Stomach (tissue), 4 donors: Measurements from ENCODE around the gene OSM.

Experiments
- POLR2A ChIP-seq, 4 donors: fragments of 450-650 bp; IDR thresholded peaks; one replicate each; pipeline ENCODE4 v1.6.1; 2016; ENCODE audit warnings: antibody characterized with exemption in 4 of 4, control low read depth in 2 of 4, mild to moderate bottlenecking in 1 of 4, moderate library complexity in 1 of 4
- TF ChIP-seq, protein P1 (sequence below), 7 experiments: fragments of 450-650 bp in 4 of 7; fragments of 200-600 bp in 3 of 7; sonication (generic) in 3 of 7; IDR thresholded peaks; one replicate each; pipeline ENCODE4 v1.5.1; 2016 to 2019; ENCODE audit warnings: antibody characterized with exemption in 7 of 7, control low read depth in 2 of 7, mild to moderate bottlenecking in 1 of 7

DNA sequence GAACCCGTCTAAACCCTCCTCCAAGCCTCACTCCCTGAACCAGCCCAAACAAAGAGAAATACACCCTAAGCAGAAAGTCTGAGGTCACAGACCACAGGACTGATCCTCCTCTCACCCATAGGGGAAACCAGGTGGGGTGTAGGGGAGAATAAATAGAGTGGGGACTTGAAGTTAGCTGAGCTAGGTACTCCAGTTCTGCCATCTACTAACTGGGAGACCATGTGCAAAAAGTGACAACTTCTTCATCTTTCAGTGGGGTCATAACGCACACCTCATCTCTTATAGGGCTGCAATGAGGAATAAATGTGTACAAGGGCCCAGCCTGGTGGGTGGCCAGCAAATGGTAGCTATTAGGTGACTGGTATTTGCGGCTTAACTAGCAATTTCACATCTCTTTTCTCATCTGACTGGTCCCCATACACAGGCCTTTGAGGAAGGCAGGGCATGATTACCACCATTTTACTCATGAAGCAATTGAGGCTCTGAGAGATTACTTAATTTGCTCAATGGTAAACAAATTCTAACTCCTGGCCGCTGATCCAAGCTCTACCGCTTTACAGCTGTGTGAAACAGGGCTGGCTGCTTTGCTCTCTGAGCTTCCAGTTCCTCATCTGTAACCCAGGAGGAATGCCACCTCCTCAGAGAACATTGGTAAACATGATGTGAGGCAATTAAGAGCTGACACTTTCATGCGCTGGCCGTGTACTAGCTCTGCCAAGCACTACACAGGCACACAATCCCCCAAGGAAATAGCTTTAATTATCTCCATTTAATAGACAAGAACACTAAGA lies 43.5 kb upstream of the OSM start:
- TF ChIP-seq, protein P1, sequence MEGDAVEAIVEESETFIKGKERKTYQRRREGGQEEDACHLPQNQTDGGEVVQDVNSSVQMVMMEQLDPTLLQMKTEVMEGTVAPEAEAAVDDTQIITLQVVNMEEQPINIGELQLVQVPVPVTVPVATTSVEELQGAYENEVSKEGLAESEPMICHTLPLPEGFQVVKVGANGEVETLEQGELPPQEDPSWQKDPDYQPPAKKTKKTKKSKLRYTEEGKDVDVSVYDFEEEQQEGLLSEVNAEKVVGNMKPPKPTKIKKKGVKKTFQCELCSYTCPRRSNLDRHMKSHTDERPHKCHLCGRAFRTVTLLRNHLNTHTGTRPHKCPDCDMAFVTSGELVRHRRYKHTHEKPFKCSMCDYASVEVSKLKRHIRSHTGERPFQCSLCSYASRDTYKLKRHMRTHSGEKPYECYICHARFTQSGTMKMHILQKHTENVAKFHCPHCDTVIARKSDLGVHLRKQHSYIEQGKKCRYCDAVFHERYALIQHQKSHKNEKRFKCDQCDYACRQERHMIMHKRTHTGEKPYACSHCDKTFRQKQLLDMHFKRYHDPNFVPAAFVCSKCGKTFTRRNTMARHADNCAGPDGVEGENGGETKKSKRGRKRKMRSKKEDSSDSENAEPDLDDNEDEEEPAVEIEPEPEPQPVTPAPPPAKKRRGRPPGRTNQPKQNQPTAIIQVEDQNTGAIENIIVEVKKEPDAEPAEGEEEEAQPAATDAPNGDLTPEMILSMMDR (IDR thresholded peaks at IDR 0.05), result no peak
- no peak for TF ChIP-seq POLR2A (IDR thresholded peaks at IDR 0.05)
